AG04449 (cell line): ENCODE measurements around the gene TTC23.

Experiments used
- CTCF ChIA-PET: fragments of 350-600 bp; formaldehyde crosslinking; extraction: SDS; loops from one replicate; lab custom pipeline; 2021; ENCODE audit warnings: antibody characterized with exemption; lab: Yijun Ruan, JAX
- POLR2A ChIA-PET: fragments of 400-600, 350-600 bp; formaldehyde crosslinking; extraction: SDS; loops from one replicate; lab custom pipeline; 2020; ENCODE audit warnings: antibody characterized with exemption, inconsistent platforms; lab: Yijun Ruan, JAX
- DNase-seq: peaks from one replicate; pipeline ENCODE4 v3.0.0-alpha.2; 2010; ENCODE audit warnings: low read depth, low spot score
- H3K4me3 ChIP-seq: 2 replicates; pipeline ENCODE4 v1.5.1; 2011; ENCODE audit warnings: low read depth, mild to moderate bottlenecking, control low read depth, low read length
- TF ChIP-seq, protein P1 (sequence below): IDR thresholded peaks from one replicate; pipeline ENCODE4 v1.5.1; 2011; ENCODE audit warnings: mild to moderate bottlenecking, moderate library complexity, low read length, control low read depth, inconsistent platforms; ENCODE audit not compliant: insufficient read depth; ENCODE audit errors: missing control alignments

The TTC23 gene

DNA sequence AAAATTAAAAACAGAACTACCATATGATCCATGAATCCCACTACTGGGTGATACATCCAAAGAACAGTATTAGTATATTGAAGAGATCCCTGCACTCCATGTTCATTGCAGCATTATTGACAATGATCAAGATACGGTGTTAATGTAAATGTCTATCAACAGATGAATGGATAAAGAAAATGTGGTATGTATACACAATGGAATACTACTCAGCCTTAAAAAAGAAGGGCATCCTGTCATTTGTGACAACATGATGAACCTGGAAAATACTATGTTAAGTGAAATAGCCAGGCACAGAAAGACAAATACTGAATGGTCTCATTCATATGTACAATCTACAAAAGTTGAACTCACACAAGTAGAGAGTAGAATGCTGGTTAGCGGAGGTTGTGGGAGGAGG, 16.6 kb downstream of the TTC23 start:
- no peak for DNase-seq
- CTCF ChIA-PET, result interaction anchor here (1.5 kb wide), 1 partner anchor 19 kb away, joined by 7 read pairs; no protein-coding TSS in a partner anchor
- POLR2A ChIA-PET, result no interaction called here
- TF ChIP-seq, protein P1, sequence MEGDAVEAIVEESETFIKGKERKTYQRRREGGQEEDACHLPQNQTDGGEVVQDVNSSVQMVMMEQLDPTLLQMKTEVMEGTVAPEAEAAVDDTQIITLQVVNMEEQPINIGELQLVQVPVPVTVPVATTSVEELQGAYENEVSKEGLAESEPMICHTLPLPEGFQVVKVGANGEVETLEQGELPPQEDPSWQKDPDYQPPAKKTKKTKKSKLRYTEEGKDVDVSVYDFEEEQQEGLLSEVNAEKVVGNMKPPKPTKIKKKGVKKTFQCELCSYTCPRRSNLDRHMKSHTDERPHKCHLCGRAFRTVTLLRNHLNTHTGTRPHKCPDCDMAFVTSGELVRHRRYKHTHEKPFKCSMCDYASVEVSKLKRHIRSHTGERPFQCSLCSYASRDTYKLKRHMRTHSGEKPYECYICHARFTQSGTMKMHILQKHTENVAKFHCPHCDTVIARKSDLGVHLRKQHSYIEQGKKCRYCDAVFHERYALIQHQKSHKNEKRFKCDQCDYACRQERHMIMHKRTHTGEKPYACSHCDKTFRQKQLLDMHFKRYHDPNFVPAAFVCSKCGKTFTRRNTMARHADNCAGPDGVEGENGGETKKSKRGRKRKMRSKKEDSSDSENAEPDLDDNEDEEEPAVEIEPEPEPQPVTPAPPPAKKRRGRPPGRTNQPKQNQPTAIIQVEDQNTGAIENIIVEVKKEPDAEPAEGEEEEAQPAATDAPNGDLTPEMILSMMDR, result no peak
- H3K4me3 ChIP-seq, result no peak overlapping the region

DNA sequence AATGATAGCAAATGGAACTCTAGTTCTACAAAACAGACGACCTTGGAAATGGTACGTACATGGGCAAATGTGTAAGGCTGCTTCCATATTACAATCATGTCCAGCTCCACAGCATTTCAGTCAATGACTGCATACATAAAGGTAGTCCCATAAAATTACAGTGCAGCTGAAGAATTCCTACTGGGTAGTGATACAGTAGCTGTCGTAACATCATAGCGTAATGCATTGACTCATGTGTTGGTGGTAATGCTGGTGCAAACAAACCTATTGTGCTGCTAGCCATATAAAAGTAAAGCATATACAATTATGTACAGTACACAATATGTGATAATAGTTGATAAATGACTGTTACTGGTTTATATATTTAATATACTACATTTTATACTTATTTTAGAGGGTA, 18.5 kb downstream of the TTC23 start:
- TF ChIP-seq, protein P1, result no peak
- ChIA-PET CTCF (interaction anchor here (1.3 kb wide), 1 partner anchor 130 kb away, joined by 4 read pairs; no protein-coding TSS in a partner anchor), POLR2A (no interaction called here)
- H3K4me3 ChIP-seq, result no peak overlapping the region
- no peak for DNase-seq

DNA sequence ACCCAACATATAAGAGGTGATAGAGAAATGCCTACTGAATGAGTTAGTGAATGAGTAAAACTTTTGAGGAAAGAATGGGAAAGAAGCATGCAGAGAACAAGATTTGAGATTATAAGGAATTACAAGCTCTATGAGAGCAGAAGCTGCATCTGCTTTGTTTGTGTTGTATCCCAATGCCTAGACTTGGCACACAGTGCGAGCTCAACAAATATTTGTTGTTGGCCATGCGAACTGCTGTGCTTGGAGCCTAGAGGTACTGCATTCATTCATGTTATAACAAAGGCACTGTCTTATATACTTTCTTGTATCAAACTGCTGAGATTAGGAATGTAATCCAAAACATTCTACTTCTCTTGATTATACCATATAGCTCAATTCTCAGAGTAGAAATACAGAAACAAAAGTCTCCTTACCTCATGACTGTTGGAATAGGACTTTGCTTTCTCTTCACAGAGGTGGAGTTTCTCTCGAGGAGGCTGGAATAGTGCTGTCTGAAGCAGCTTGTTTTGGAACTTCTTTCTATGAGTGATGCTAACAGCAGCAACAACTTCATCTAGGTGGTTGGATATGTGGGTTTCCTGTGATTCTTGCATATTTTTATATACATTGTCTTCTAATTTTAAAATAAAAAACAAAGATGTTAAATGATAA, 21.1 kb downstream of the TTC23 start:
- POLR2A ChIA-PET, result no interaction called here
- CTCF ChIA-PET, result interaction anchor here (0.8 to 7.8 kb wide), 4 partner anchors 14 to 502 kb away, joined by 3 to 89 read pairs (median 18); no protein-coding TSS in a partner anchor
- TF ChIP-seq, protein P1, result no peak
- DNase-seq, result no peak
- no peak overlapping the region for H3K4me3 ChIP-seq

DNA sequence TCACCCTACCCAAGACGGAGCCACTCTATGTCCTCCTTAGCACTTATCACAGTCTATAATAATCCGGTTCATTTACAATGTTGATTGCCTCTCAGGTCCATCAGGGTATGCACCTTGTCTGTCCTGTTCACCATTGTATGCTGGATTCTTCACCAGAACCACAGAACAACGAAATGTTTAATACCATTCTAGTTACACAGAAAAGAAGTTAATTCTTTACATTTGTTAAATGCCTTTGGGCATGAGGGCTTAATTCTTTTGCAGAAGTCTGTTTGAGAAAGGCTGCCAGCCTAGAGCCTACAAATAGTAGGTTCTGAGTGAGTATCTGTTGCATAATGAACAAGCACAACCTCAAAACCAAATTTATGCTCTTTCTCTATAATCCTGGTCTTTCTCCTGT, 22.6 kb downstream of the TTC23 start:
- no peak overlapping the region for H3K4me3 ChIP-seq
- DNase-seq, result no peak
- CTCF ChIA-PET, result interaction anchor here (0.8 to 7.8 kb wide), 4 partner anchors 13 to 529 kb away, joined by 3 to 89 read pairs (median 18); no protein-coding TSS in a partner anchor
- TF ChIP-seq, protein P1, result no peak
- POLR2A ChIA-PET, result no interaction called here

DNA sequence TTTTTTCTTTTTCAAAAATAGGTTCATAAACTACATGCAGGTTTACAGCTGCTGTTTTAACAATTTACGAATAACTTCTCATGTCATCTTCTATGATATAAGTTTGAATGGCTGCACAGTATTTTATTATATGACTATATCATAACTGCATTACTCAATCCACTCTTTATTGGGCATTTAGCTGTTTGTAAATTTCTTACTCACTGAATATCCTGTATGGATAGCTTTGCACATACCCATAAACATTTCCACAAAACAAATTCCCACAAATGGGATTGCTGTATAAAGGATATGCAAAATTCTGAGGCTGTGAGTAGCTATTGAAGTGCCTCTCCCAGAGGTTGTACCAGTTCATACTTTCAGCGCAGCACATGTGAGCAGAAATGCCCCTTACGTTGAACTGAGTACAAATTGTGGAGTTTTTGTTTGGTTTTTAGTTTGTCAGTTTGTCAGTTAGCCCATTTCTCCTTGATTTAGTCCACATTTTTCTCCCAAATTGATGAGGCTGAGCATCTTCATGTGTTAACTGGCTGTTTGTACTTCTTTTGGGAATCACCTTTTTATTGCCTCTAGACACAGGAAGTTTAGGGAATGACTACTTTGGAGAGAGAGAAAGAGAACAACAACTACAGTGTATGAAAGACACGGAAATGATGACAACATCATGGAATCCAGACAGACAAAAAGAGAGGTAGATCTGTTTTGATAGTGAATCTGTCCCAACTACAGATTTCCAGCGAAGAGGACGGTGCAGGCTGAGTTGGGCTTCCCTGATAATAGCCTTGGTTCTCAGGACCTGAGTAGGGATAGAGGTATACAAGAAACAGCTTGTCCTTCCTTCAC, 24.8 kb downstream of the TTC23 start:
- no peak for DNase-seq
- TF ChIP-seq, protein P1, result no peak
- ChIA-PET CTCF (interaction anchor here (0.7 to 7.8 kb wide), 6 partner anchors 11 to 166 kb away, joined by 3 to 89 read pairs (median 6); partner anchors contain the start of gene SYNM), POLR2A (no interaction called here)
- no peak overlapping the region for H3K4me3 ChIP-seq

DNA sequence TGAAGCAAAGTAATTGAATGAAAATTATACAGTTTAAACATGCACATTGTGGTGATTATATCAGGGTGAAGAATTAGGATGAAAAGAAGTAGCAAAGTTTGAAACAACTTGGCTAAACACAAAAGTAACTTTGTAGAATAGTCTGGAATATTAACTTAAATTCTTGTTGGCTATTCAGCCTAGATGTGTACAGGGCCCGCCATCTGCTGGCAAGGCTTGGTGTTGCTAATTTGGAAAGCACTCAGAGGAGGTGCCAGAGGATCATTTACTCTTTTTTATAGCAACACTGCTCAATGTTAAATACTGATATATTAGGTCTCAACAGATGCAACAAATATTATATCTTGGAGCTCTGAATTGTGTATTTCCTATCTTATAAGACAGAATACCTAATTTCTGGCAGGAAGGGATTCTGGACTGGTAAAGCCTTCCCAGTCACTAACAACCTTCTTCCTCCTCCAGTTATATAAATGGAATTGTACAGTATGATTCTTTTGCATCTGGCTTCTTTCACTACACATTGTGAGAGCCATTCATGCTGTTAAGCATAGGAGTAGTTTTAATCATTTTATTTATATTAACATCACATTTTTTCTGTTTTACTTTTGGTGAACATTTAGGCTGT, 36.1 kb downstream of the TTC23 start:
- ChIA-PET POLR2A (interaction anchor here (1.1 kb wide), 1 partner anchor 100 kb away, joined by 3 read pairs; no protein-coding TSS in a partner anchor), CTCF (interaction anchor here (0.6 to 14.3 kb wide), 48 partner anchors 11 to 771 kb away, joined by 3 to 356 read pairs (median 4); partner anchors contain the start of gene SYNM)
- no peak overlapping the region for H3K4me3 ChIP-seq
- TF ChIP-seq, protein P1, result peak; percentile 74
- DNase-seq, result peak; percentile 26
